ENCODE data around the gene SENP7.
"Not testable (repeated sequence)": the region's sequence is repeated elsewhere in the genome, so short reads cannot be mapped to it uniquely, and the experiment has no call there.

Gene SENP7

GRCh38 chr3:101325393-101326134 is 187.4 kb downstream of the SENP7 start:
- DNase-seq (ENCODE audit: low read depth, low spot score): no peak
- H3K4me3 ChIP-seq (ENCODE audit: insufficient read length, low read depth): no peak overlapping the region
- no peaks in the 10 kb centered on the region for H3K9me3 ChIP-seq (ENCODE audit: insufficient read depth, low read length)
- no peak overlapping the region for H3K9ac ChIP-seq (ENCODE audit: insufficient read length, low read depth)
- H3K4me1 ChIP-seq (ENCODE audit: insufficient read depth, insufficient read length): no peaks in the 10 kb centered on the region
- H3K36me3 ChIP-seq (ENCODE audit: insufficient read depth, insufficient read length, low read length): no peaks in the 10 kb centered on the region
- H3K27me3 ChIP-seq (ENCODE audit: insufficient read depth, insufficient read length): no peaks in the 10 kb centered on the region
- TF ChIP-seq YY1 (IDR thresholded peaks at IDR 0.05; ENCODE audit: insufficient read depth, insufficient read length): no peak
- no peak for TF ChIP-seq SUZ12 (IDR thresholded peaks at IDR 0.05; ENCODE audit: extremely low read depth, insufficient read depth, insufficient read length)
- no peak for TF ChIP-seq ZNF274 (IDR thresholded peaks at IDR 0.05; ENCODE audit: low read depth, low read length)

GRCh38 chr3:101320475-101320874 is 192.5 kb downstream of the SENP7 start, which contains the start of gene IMPG2:
Gene IMPG2 (minus strand): TSS chr3:101320575. CDS start chr3:101320372, 203 bp downstream.
- no peak within 1 kb of the TSS for H3K4me3 ChIP-seq (ENCODE audit: insufficient read length, low read depth)
- no peaks in the 10 kb centered on the region for H3K36me3 ChIP-seq (ENCODE audit: insufficient read depth, insufficient read length, low read length)
- no peaks in the 10 kb centered on the region for H3K9me3 ChIP-seq (ENCODE audit: insufficient read depth, low read length)
- no peak for DNase-seq (ENCODE audit: low read depth, low spot score)
- no peaks in the 10 kb centered on the region for H3K4me1 ChIP-seq (ENCODE audit: insufficient read depth, insufficient read length)
- H3K9ac ChIP-seq (ENCODE audit: insufficient read length, low read depth): no peak within 1 kb of the TSS
- TF ChIP-seq SUZ12 (IDR thresholded peaks at IDR 0.05; ENCODE audit: extremely low read depth, insufficient read depth, insufficient read length): no peak
- TF ChIP-seq ZNF274 (IDR thresholded peaks at IDR 0.05; ENCODE audit: low read depth, low read length): no peak
- no peak for TF ChIP-seq YY1 (IDR thresholded peaks at IDR 0.05; ENCODE audit: insufficient read depth, insufficient read length)
- no peaks in the 10 kb centered on the region for H3K27me3 ChIP-seq (ENCODE audit: insufficient read depth, insufficient read length)

- Histone ChIP-seq H3K4me3 (ENCODE audit: insufficient read length, low read depth) (no peak overlapping the region), H3K9ac (ENCODE audit: insufficient read length, low read depth) (no peak overlapping the region), H3K27me3 (ENCODE audit: insufficient read depth, insufficient read length) (no peaks in the 10 kb centered on the region), H3K4me1 (ENCODE audit: insufficient read depth, insufficient read length) (no peaks in the 10 kb centered on the region), H3K36me3 (ENCODE audit: insufficient read depth, insufficient read length, low read length) (no peaks in the 10 kb centered on the region), H3K9me3 (ENCODE audit: insufficient read depth, low read length) (no peaks in the 10 kb centered on the region)
- TF ChIP-seq SUZ12 (IDR thresholded peaks at IDR 0.05; ENCODE audit: extremely low read depth, insufficient read depth, insufficient read length): no peak
- TF ChIP-seq ZNF274 (IDR thresholded peaks at IDR 0.05; ENCODE audit: low read depth, low read length): no peak
- TF ChIP-seq YY1 (IDR thresholded peaks at IDR 0.05; ENCODE audit: insufficient read depth, insufficient read length): no peak
- no peak for DNase-seq (ENCODE audit: low read depth, low spot score)
Measured at GRCh38 chr3:101319531-101319930, 193.5 kb downstream of the SENP7 start.

GRCh38 chr3:101312545-101312944 is 200.5 kb downstream of the SENP7 start:
- H3K36me3 ChIP-seq (ENCODE audit: insufficient read depth, insufficient read length, low read length): no peaks in the 10 kb centered on the region
- no peak for TF ChIP-seq SUZ12 (IDR thresholded peaks at IDR 0.05; ENCODE audit: extremely low read depth, insufficient read depth, insufficient read length)
- no peak for TF ChIP-seq YY1 (IDR thresholded peaks at IDR 0.05; ENCODE audit: insufficient read depth, insufficient read length)
- no peak for TF ChIP-seq ZNF274 (IDR thresholded peaks at IDR 0.05; ENCODE audit: low read depth, low read length)
- peaks cover 17% of the 10 kb centered on the region for H3K9me3 ChIP-seq (ENCODE audit: insufficient read depth, low read length)
- no peak for DNase-seq (ENCODE audit: low read depth, low spot score)
- no peaks in the 10 kb centered on the region for H3K27me3 ChIP-seq (ENCODE audit: insufficient read depth, insufficient read length)
- H3K9ac ChIP-seq (ENCODE audit: insufficient read length, low read depth): no peak overlapping the region
- no peaks in the 10 kb centered on the region for H3K4me1 ChIP-seq (ENCODE audit: insufficient read depth, insufficient read length)
- H3K4me3 ChIP-seq (ENCODE audit: insufficient read length, low read depth): no peak overlapping the region

GRCh38 chr3:101311676-101312075 is 201.3 kb downstream of the SENP7 start:
- Histone ChIP-seq H3K36me3 (ENCODE audit: insufficient read depth, insufficient read length, low read length) (no peaks in the 10 kb centered on the region), H3K27me3 (ENCODE audit: insufficient read depth, insufficient read length) (no peaks in the 10 kb centered on the region), H3K9ac (ENCODE audit: insufficient read length, low read depth) (no peak overlapping the region), H3K9me3 (ENCODE audit: insufficient read depth, low read length) (peaks cover 25% of the 10 kb centered on the region), H3K4me3 (ENCODE audit: insufficient read length, low read depth) (no peak overlapping the region), H3K4me1 (ENCODE audit: insufficient read depth, insufficient read length) (no peaks in the 10 kb centered on the region)
- TF ChIP-seq YY1 (IDR thresholded peaks at IDR 0.05; ENCODE audit: insufficient read depth, insufficient read length) (no peak), SUZ12 (IDR thresholded peaks at IDR 0.05; ENCODE audit: extremely low read depth, insufficient read depth, insufficient read length) (no peak), ZNF274 (IDR thresholded peaks at IDR 0.05; ENCODE audit: low read depth, low read length) (no peak)
- DNase-seq (ENCODE audit: low read depth, low spot score): no peak

- Histone ChIP-seq H3K27me3 (ENCODE audit: insufficient read depth, insufficient read length) (no peaks in the 10 kb centered on the region), H3K4me3 (ENCODE audit: insufficient read length, low read depth) (no peak overlapping the region), H3K36me3 (ENCODE audit: insufficient read depth, insufficient read length, low read length) (no peaks in the 10 kb centered on the region), H3K9me3 (ENCODE audit: insufficient read depth, low read length) (peaks cover 25% of the 10 kb centered on the region), H3K4me1 (ENCODE audit: insufficient read depth, insufficient read length) (no peaks in the 10 kb centered on the region), H3K9ac (ENCODE audit: insufficient read length, low read depth) (no peak overlapping the region)
- DNase-seq (ENCODE audit: low read depth, low spot score): no peak
- no peak for TF ChIP-seq SUZ12 (IDR thresholded peaks at IDR 0.05; ENCODE audit: extremely low read depth, insufficient read depth, insufficient read length)
- no peak for TF ChIP-seq ZNF274 (IDR thresholded peaks at IDR 0.05; ENCODE audit: low read depth, low read length)
- no peak for TF ChIP-seq YY1 (IDR thresholded peaks at IDR 0.05; ENCODE audit: insufficient read depth, insufficient read length)
Measured at GRCh38 chr3:101310978-101311375, 202.0 kb downstream of the SENP7 start.

- peaks cover 25% of the 10 kb centered on the region for H3K9me3 ChIP-seq (ENCODE audit: insufficient read depth, low read length)
- DNase-seq (ENCODE audit: low read depth, low spot score); H3K36me3 ChIP-seq (ENCODE audit: insufficient read depth, insufficient read length, low read length); H3K4me1 ChIP-seq (ENCODE audit: insufficient read depth, insufficient read length); H3K9ac ChIP-seq (ENCODE audit: insufficient read length, low read depth); H3K4me3 ChIP-seq (ENCODE audit: insufficient read length, low read depth); H3K27me3 ChIP-seq (ENCODE audit: insufficient read depth, insufficient read length): not testable (repeated sequence)
Measured at GRCh38 chr3:101308147-101308772, 204.8 kb downstream of the SENP7 start.
